OCI-LY1 (cell line): ENCODE results near the gene AATK.

Experiments used
- H2AFZ ChIP-seq: fragments of 200-600 bp; sonication (generic), shearing (Covaris generic); 2 replicates; pipeline ENCODE4 v1.6.0; 2014; ENCODE audit warnings: antibody characterized with exemption, mild to moderate bottlenecking, low read length
- H3F3A ChIP-seq: fragments of 200-600 bp; sonication (generic), shearing (Covaris generic); 2 replicates; pipeline ENCODE4 v1.6.0; 2014; ENCODE audit warnings: mild to moderate bottlenecking, antibody characterized with exemption, low read length, moderate library complexity; ENCODE audit not compliant: insufficient read depth
- H3K27ac ChIP-seq: fragments of 200-600 bp; sonication (generic); 2 replicates; pipeline ENCODE4 v1.5.1; 2014; ENCODE audit warnings: low read length, mixed run types, mild to moderate bottlenecking, low read depth; ENCODE audit not compliant: poor library complexity, severe bottlenecking
- H3K27me3 ChIP-seq: fragments of 200-600 bp; sonication (generic); 2 replicates; pipeline ENCODE4 v1.6.0; 2014; ENCODE audit warnings: antibody characterized with exemption, mild to moderate bottlenecking, low read length, moderate library complexity; ENCODE audit not compliant: insufficient read depth
- H3K36me3 ChIP-seq: fragments of 200-600 bp; sonication (generic); 2 replicates; pipeline ENCODE4 v1.6.1; 2014; ENCODE audit warnings: mild to moderate bottlenecking, antibody characterized with exemption, low read length, moderate library complexity, mixed read lengths; ENCODE audit not compliant: insufficient read depth
- H3K4me1 ChIP-seq: fragments of 200-600 bp; sonication (generic); 2 replicates; pipeline ENCODE4 v1.5.1; 2014; ENCODE audit warnings: mild to moderate bottlenecking, low read length, moderate library complexity; ENCODE audit not compliant: insufficient read depth, severe bottlenecking
- H3K4me2 ChIP-seq: fragments of 200-600 bp; sonication (generic), shearing (Covaris generic); 2 replicates; pipeline ENCODE4 v1.6.1; 2014; ENCODE audit warnings: low read length
- H3K4me3 ChIP-seq: fragments of 200-600 bp; sonication (generic); 2 replicates; pipeline ENCODE4 v1.5.1; 2014; ENCODE audit warnings: low read length, low read depth, mild to moderate bottlenecking, mixed read lengths; ENCODE audit not compliant: poor library complexity, severe bottlenecking
- H3K79me2 ChIP-seq: fragments of 200-600 bp; shearing (Covaris generic); 2 replicates; pipeline ENCODE4 v1.6.1; 2016; ENCODE audit warnings: mixed run types, low read length, mixed read lengths; ENCODE audit not compliant: insufficient read depth
- H3K9ac ChIP-seq: fragments of 200-600 bp; sonication (generic), shearing (Covaris generic); 2 replicates; pipeline ENCODE4 v1.6.1; 2014; ENCODE audit warnings: mild to moderate bottlenecking, low read length, mixed read lengths
- H3K9me2 ChIP-seq: fragments of 200-600 bp; sonication (generic), shearing (Covaris generic); 2 replicates; pipeline ENCODE4 v1.6.1; 2014; ENCODE audit warnings: low read depth, mild to moderate bottlenecking, low read length, mixed read lengths
- H3K9me3 ChIP-seq: fragments of 200-600 bp; shearing (Covaris generic); 2 replicates; pipeline ENCODE4 v1.6.1; 2014; ENCODE audit warnings: low read length, mixed read lengths
- H4K20me1 ChIP-seq: fragments of 200-600 bp; sonication (generic), shearing (Covaris generic); 2 replicates; pipeline ENCODE4 v1.6.0; 2016; ENCODE audit warnings: mild to moderate bottlenecking, low read length; ENCODE audit not compliant: insufficient read depth
- EZH2 ChIP-seq: fragments of 200-600 bp; sonication (generic), shearing (Covaris generic); IDR thresholded peaks from 2 replicates; pipeline ENCODE4 v1.8.0; 2017; ENCODE audit warnings: borderline replicate concordance, mixed run types, mild to moderate bottlenecking, antibody characterized with exemption, low read length, moderate library complexity, mixed read lengths
- TF ChIP-seq, protein P1 (sequence below): fragments of 200-600 bp; sonication (generic), shearing (Covaris generic); IDR thresholded peaks from 2 replicates; pipeline ENCODE4 v1.5.1; 2017; ENCODE audit warnings: mild to moderate bottlenecking, antibody characterized with exemption, low read length, moderate library complexity, mixed read lengths

The AATK gene

DNA sequence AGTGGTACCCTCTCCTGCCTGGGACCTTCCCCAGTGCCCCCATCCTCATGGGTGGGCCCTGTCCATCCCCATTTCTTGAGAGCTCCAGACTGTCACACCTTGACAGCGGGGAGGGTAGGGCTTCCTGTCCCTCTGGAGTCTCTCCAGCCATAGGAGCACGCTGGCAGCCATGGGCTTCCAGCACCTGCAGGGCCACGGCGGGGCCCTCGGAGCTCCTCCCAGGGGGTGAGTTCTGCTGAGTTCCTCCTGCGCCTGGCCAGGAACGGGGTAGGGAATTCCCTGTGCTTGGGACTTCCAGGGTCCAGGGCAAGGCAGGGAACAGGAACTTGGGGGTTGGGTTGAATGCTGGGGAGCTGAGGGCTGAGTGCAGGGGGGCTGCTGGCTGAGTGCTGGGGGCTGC is 23.0 kb upstream of the AATK start:
- H3K9ac ChIP-seq: no peak overlapping the region
- H2AFZ ChIP-seq: no peak overlapping the region
- no peaks in the 10 kb centered on the region for H3K9me2 ChIP-seq
- H3K4me3 ChIP-seq: no peak overlapping the region
- no peaks in the 10 kb centered on the region for H3K4me1 ChIP-seq
- no peaks in the 10 kb centered on the region for H3K9me3 ChIP-seq
- no peaks in the 10 kb centered on the region for H3K36me3 ChIP-seq
- TF ChIP-seq EZH2: no peak
- TF ChIP-seq, protein P1, sequence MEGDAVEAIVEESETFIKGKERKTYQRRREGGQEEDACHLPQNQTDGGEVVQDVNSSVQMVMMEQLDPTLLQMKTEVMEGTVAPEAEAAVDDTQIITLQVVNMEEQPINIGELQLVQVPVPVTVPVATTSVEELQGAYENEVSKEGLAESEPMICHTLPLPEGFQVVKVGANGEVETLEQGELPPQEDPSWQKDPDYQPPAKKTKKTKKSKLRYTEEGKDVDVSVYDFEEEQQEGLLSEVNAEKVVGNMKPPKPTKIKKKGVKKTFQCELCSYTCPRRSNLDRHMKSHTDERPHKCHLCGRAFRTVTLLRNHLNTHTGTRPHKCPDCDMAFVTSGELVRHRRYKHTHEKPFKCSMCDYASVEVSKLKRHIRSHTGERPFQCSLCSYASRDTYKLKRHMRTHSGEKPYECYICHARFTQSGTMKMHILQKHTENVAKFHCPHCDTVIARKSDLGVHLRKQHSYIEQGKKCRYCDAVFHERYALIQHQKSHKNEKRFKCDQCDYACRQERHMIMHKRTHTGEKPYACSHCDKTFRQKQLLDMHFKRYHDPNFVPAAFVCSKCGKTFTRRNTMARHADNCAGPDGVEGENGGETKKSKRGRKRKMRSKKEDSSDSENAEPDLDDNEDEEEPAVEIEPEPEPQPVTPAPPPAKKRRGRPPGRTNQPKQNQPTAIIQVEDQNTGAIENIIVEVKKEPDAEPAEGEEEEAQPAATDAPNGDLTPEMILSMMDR: no peak
- H3K79me2 ChIP-seq: no peaks in the 10 kb centered on the region
- H4K20me1 ChIP-seq: no peaks in the 10 kb centered on the region
- H3F3A ChIP-seq: no peaks in the 10 kb centered on the region
- H3K27ac ChIP-seq: no peak overlapping the region
- no peaks in the 10 kb centered on the region; the same call in 1 of the 2 replicates for H3K27me3 ChIP-seq
- H3K4me2 ChIP-seq: no peak overlapping the region

DNA sequence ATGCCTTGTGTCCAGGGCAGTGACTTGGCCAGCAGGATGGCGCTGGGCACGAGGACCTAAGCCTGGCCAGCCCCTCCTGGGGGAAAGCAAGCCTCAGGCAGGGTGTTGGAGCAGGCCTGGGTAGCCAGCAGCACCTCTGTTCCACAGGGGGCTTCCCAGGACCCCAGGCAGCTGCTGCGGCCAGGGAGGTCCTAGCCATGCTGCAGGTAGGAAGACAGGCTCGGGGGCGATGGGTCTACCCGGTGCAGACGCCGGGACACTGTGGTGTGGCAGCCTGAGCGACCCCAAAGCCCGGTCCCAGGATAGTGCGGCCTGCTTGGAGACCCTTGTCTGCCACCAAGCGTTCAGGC is 22.4 kb upstream of the AATK start:
- H3K9me3 ChIP-seq: no peaks in the 10 kb centered on the region
- no peaks in the 10 kb centered on the region for H3K9me2 ChIP-seq
- peaks cover 3% of the 10 kb centered on the region for H3K27me3 ChIP-seq
- H3K79me2 ChIP-seq: no peaks in the 10 kb centered on the region
- H3K27ac ChIP-seq: no peak overlapping the region
- no peak overlapping the region for H2AFZ ChIP-seq
- H3K36me3 ChIP-seq: no peaks in the 10 kb centered on the region
- H3F3A ChIP-seq: no peaks in the 10 kb centered on the region
- H3K4me3 ChIP-seq: no peak overlapping the region
- TF ChIP-seq, protein P1: no peak
- no peak for TF ChIP-seq EZH2
- H4K20me1 ChIP-seq: no peaks in the 10 kb centered on the region
- no peak overlapping the region for H3K4me2 ChIP-seq
- no peaks in the 10 kb centered on the region for H3K4me1 ChIP-seq
- H3K9ac ChIP-seq: no peak overlapping the region

DNA sequence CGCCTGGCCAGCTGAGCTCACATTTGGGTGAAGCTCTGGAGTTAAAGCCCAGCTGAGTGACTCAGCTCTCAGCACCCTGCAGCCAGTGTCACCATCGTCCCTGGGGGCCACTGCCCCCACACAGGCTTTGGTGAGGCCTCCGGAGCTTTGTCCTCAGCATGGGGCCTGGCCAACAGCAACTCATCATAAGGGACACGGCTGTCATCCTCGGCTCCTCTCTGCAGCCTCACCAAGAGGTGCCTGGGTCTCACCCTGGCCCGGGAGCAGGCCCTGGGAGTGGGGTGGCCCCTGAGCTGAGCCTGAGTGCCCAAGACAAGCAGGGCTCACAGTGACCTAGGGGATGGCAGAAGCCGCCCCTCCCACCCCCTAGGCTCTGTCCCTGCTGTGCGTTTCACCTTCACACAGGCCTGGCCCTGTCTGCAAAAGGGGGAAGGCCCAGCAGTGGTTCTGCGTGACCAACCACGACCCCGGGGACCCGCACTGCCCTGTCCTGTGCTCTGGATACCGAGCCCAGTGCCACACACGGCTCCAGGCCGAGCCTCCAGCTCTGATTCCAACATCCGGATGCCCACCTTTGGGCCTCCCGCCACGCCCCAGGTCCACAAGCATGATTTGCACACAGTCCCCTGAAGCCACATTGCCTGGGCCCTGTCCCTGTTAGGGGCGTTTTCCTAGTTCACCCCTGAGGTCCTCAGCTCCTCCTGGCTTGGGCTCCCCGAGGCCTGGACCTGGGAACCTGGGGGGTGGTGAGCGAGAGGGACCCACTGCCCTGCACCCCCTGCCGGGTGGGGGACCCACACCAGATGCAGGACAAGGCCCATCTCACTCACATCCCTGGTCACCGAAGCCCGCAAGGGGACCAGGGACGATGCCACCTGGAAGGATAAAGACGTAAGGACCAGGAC is 21.8 kb upstream of the AATK start:
- no peaks in the 10 kb centered on the region for H3K9me2 ChIP-seq
- no peak overlapping the region for H3K4me3 ChIP-seq
- H3F3A ChIP-seq: no peaks in the 10 kb centered on the region
- H3K9me3 ChIP-seq: no peaks in the 10 kb centered on the region
- no peak overlapping the region for H3K4me2 ChIP-seq
- no peaks in the 10 kb centered on the region for H3K4me1 ChIP-seq
- H3K36me3 ChIP-seq: no peaks in the 10 kb centered on the region
- no peak for TF ChIP-seq EZH2
- TF ChIP-seq, protein P1: no peak
- H3K27me3 ChIP-seq: peaks cover 4% of the 10 kb centered on the region
- no peaks in the 10 kb centered on the region for H3K79me2 ChIP-seq
- H3K9ac ChIP-seq: no peak overlapping the region
- H4K20me1 ChIP-seq: no peaks in the 10 kb centered on the region
- H3K27ac ChIP-seq: no peak overlapping the region
- no peak overlapping the region for H2AFZ ChIP-seq
